WTC11 (cell line): ENCODE results near the gene DCTN2. TPM values are rescaled to one million over a fixed set of nuclear protein-coding genes. Genes with fewer than 3 reads are reported as not detected.
A peak's percentile ranks its signal among the peaks of the same experiment; 100 is the strongest.

ENCODE experiments used
- ATAC-seq: fragments of 200-7000 bp; cut with Tn5 transposase; 2 replicates; pipeline ENCODE4 v1.10.0; 2021; ENCODE audit warnings: mild to moderate bottlenecking, moderate library complexity
- CTCF ChIA-PET: fragments of 300-600 bp; sonication (Branson Sonifier 250); formaldehyde crosslinking; loops from one replicate; lab custom pipeline; 2021; ENCODE audit warnings: antibody characterized with exemption; lab: Charles Lee
- POLR2A ChIA-PET: fragments of 350-600 bp; sonication (Branson Sonifier 250); formaldehyde crosslinking; loops from one replicate; lab custom pipeline; 2021; ENCODE audit warnings: antibody characterized with exemption; lab: Charles Lee
- DNase-seq: peaks from one replicate; pipeline ENCODE4 v3.0.0; 2021; ENCODE audit warnings: low spot score
- H3K27ac Mint-ChIP-seq: 2 replicates; pipeline ENCODE4 v1.8.0; 2021; ENCODE audit warnings: mixed read lengths
- H3K27me3 Mint-ChIP-seq: 2 replicates; pipeline ENCODE4 v1.8.0; 2021; ENCODE audit warnings: low read depth, mild to moderate bottlenecking, moderate library complexity, mixed read lengths
- H3K36me3 Mint-ChIP-seq: 2 replicates; pipeline ENCODE4 v1.8.0; 2021; ENCODE audit warnings: mixed read lengths
- H3K4me1 Mint-ChIP-seq: 2 replicates; pipeline ENCODE4 v1.8.0; 2022; ENCODE audit warnings: mixed read lengths
- H3K4me3 Mint-ChIP-seq: 2 replicates; pipeline ENCODE4 v1.8.0; 2021; ENCODE audit warnings: mild to moderate bottlenecking, moderate library complexity, mixed read lengths
- H3K9me3 Mint-ChIP-seq: 2 replicates; pipeline ENCODE4 v1.8.0; 2021; ENCODE audit warnings: mixed read lengths
- ATF3 ChIP-seq: sonication (generic); formaldehyde crosslinking; conservative IDR thresholded peaks from 2 replicates; pipeline ENCODE4 v1.8.1; 2022; ENCODE audit warnings: mild to moderate bottlenecking, missing genetic modification reagents
- JUN ChIP-seq: sonication (generic); formaldehyde crosslinking; IDR thresholded peaks from 2 replicates; pipeline ENCODE4 v1.8.0; 2023; ENCODE audit warnings: mild to moderate bottlenecking, missing genetic modification reagents
- MYBL2 ChIP-seq: sonication (generic); formaldehyde crosslinking; IDR thresholded peaks from 2 replicates; pipeline ENCODE4 v1.8.1; 2023; ENCODE audit warnings: mild to moderate bottlenecking, moderate library complexity, missing genetic modification reagents
- NR3C1 ChIP-seq: sonication (generic); formaldehyde crosslinking; conservative IDR thresholded peaks from 2 replicates; pipeline ENCODE4 v1.8.1; 2023; ENCODE audit warnings: low read depth, mild to moderate bottlenecking, missing genetic modification reagents
- OVOL2 ChIP-seq: fragments of 250-450 bp; sonication (Bioruptor Pico); IDR thresholded peaks from 2 replicates; pipeline ENCODE4 v1.9.0; 2021; ENCODE audit warnings: mild to moderate bottlenecking, borderline replicate concordance
- PRDM15 ChIP-seq: sonication (generic); formaldehyde crosslinking; IDR thresholded peaks from 2 replicates; pipeline ENCODE4 v1.8.0; 2022; ENCODE audit warnings: missing genetic modification reagents
- PREB ChIP-seq: sonication (generic); formaldehyde crosslinking; IDR thresholded peaks from 2 replicates; pipeline ENCODE4 v1.8.1; 2022; ENCODE audit warnings: mild to moderate bottlenecking, missing genetic modification reagents, moderate library complexity, borderline replicate concordance
- RORB ChIP-seq: fragments of 250-450 bp; sonication (Bioruptor Pico); IDR thresholded peaks from 2 replicates; pipeline ENCODE4 v1.9.0; 2021; ENCODE audit warnings: mild to moderate bottlenecking
- SP1 ChIP-seq: sonication (generic); formaldehyde crosslinking; conservative IDR thresholded peaks from 2 replicates; pipeline ENCODE4 v1.8.1; 2022; ENCODE audit warnings: missing genetic modification reagents
- ZMAT4 ChIP-seq: fragments of 250-450 bp; sonication (Bioruptor Pico); IDR thresholded peaks from 2 replicates; pipeline ENCODE4 v1.9.0; 2021; ENCODE audit warnings: mild to moderate bottlenecking
- ZNF219 ChIP-seq: sonication (generic); formaldehyde crosslinking; IDR thresholded peaks from 2 replicates; pipeline ENCODE4 v1.8.0; 2023; ENCODE audit warnings: missing genetic modification reagents, mild to moderate bottlenecking, borderline replicate concordance
- ZNF512 ChIP-seq: sonication (generic); formaldehyde crosslinking; IDR thresholded peaks from 2 replicates; pipeline ENCODE4 v1.8.1; 2022; ENCODE audit warnings: missing genetic modification reagents, borderline replicate concordance
- total RNA-seq: library from RNA; stranded (reverse); gene quantifications from 3 replicates; pipeline ENCODE4 v1.2.3, GENCODE V29; 2021
- TF ChIP-seq, protein P1 (sequence below): sonication (generic); formaldehyde crosslinking; IDR thresholded peaks from 2 replicates; pipeline ENCODE4 v1.8.1; 2023; ENCODE audit warnings: mild to moderate bottlenecking, moderate library complexity, missing genetic modification reagents
- TF ChIP-seq, protein P2 (sequence below): fragments of 200-600 bp; IDR thresholded peaks from 2 replicates; pipeline ENCODE4 v1.8.0; 2022; ENCODE audit warnings: antibody characterized with exemption
- TF ChIP-seq, protein P3 (sequence below): fragments of 250-450 bp; sonication (Bioruptor Pico); conservative IDR thresholded peaks from 2 replicates; pipeline ENCODE4 v1.9.0; 2021; ENCODE audit warnings: mild to moderate bottlenecking
- TF ChIP-seq, protein P4 (sequence below): sonication (generic); formaldehyde crosslinking; IDR thresholded peaks from 2 replicates; pipeline ENCODE4 v1.8.0; 2023; ENCODE audit warnings: missing genetic modification reagents

The DCTN2 gene
- total RNA-seq, 1 experiment from 2014 or later, result 93.5 TPM

- TF ChIP-seq, protein P1, sequence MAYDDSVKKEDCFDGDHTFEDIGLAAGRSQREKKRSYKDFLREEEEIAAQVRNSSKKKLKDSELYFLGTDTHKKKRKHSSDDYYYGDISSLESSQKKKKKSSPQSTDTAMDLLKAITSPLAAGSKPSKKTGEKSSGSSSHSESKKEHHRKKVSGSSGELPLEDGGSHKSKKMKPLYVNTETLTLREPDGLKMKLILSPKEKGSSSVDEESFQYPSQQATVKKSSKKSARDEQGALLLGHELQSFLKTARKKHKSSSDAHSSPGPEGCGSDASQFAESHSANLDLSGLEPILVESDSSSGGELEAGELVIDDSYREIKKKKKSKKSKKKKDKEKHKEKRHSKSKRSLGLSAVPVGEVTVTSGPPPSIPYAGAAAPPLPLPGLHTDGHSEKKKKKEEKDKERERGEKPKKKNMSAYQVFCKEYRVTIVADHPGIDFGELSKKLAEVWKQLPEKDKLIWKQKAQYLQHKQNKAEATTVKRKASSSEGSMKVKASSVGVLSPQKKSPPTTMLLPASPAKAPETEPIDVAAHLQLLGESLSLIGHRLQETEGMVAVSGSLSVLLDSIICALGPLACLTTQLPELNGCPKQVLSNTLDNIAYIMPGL (CRISPR knock-in tag), result peak; percentile 77
- TF ChIP-seq PREB, result no peak
- TF ChIP-seq ZMAT4, result no peak
- TF ChIP-seq ZNF219 (CRISPR knock-in tag), result no peak
- TF ChIP-seq OVOL2 (CRISPR knock-in tag), result no peak
- TF ChIP-seq ATF3 (CRISPR knock-in tag), result peak; percentile 96
- TF ChIP-seq, protein P2, sequence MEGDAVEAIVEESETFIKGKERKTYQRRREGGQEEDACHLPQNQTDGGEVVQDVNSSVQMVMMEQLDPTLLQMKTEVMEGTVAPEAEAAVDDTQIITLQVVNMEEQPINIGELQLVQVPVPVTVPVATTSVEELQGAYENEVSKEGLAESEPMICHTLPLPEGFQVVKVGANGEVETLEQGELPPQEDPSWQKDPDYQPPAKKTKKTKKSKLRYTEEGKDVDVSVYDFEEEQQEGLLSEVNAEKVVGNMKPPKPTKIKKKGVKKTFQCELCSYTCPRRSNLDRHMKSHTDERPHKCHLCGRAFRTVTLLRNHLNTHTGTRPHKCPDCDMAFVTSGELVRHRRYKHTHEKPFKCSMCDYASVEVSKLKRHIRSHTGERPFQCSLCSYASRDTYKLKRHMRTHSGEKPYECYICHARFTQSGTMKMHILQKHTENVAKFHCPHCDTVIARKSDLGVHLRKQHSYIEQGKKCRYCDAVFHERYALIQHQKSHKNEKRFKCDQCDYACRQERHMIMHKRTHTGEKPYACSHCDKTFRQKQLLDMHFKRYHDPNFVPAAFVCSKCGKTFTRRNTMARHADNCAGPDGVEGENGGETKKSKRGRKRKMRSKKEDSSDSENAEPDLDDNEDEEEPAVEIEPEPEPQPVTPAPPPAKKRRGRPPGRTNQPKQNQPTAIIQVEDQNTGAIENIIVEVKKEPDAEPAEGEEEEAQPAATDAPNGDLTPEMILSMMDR, result no peak
- no peak for TF ChIP-seq RORB
- TF ChIP-seq SP1, result peak; percentile 42; the same call in 1 of the 2 replicates
- TF ChIP-seq ZNF512 (CRISPR knock-in tag), result no peak
- TF ChIP-seq, protein P3, sequence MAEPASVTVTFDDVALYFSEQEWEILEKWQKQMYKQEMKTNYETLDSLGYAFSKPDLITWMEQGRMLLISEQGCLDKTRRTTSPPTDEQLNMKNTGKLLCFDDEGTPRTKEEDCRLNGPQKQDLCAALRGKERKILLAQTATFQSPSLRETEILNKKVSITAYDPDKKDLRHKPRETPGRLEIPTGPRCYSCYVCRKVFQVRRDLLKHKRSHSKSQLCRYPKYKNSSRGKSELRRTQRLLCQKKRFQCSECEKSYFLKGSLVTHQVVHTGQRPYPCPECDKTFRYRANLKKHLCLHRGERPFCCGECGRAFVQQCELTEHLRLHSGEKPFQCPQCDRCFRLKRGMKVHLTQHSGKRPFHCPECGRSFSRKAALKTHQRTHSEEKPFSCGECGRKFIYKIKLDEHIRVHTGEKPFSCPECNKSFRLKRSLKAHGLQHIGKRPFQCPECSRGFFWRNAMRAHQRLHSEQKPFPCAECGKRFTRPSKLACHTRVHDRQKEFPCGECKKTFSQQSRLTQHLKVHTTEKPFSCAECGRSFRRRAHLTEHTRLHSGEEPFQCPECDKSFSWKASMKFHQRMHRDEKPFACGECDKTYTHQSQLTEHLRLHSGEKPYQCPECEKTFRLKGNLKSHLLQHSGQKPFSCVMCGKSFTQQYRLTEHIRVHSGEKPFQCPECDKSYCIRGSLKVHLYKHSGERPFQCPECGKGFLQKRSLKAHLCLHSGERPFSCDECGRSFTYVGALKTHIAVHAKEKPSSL (CRISPR knock-in tag), result no peak
- TF ChIP-seq, protein P4, sequence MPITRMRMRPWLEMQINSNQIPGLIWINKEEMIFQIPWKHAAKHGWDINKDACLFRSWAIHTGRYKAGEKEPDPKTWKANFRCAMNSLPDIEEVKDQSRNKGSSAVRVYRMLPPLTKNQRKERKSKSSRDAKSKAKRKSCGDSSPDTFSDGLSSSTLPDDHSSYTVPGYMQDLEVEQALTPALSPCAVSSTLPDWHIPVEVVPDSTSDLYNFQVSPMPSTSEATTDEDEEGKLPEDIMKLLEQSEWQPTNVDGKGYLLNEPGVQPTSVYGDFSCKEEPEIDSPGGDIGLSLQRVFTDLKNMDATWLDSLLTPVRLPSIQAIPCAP, result no peak
These were observed 59.2 kb downstream of the DCTN2 start, which contains the start of gene MARS1 (continued) for GRCh38 chr12:57487597-57488401.

GRCh38 chr12:57487055-57487596, 59.9 kb downstream of the DCTN2 start:
- Mint-ChIP-seq H3K4me1 (peaks cover 15% of the 10 kb centered on the region), H3K27ac (peak overlapping the region; percentile 6; the same call in 1 of the 2 replicates), H3K27me3 (no peaks in the 10 kb centered on the region; the same call in 1 of the 2 replicates), H3K4me3 (peak overlapping the region; percentile 99), H3K9me3 (no peaks in the 10 kb centered on the region), H3K36me3 (peaks cover 41% of the 10 kb centered on the region)
- DNase-seq (no peak), ATAC-seq (0 out of 2 replicates have a peak, but pooled peaks have one; percentile 3)
- ChIA-PET CTCF (interaction anchor here (0.7 to 1.4 kb wide), 4 partner anchors 11 to 400 kb away, joined by 3 to 11 read pairs (median 5); no protein-coding TSS in a partner anchor), POLR2A (interaction anchor here (0.7 to 1.1 kb wide), 3 partner anchors 11 to 59 kb away, joined by 3 to 8 read pairs (median 3); no protein-coding TSS in a partner anchor)
- no peak for TF ChIP-seq JUN (CRISPR knock-in tag)
- no peak for TF ChIP-seq MYBL2 (CRISPR knock-in tag)
- TF ChIP-seq NR3C1 (CRISPR knock-in tag), result no peak
- TF ChIP-seq ZMAT4, result no peak
- no peak for TF ChIP-seq PRDM15
